DMS 273 (cell line): Measurements from ENCODE around the gene DNAL4.

Experiments
- DNase-seq: peaks from one replicate; lab custom pipeline; 2025; ENCODE audit not compliant: unreplicated experiment; lab: John Stamatoyannopoulos, UW

DNAL4 gene

GRCh38 chr22:38760477-38761201 is 33.3 kb downstream of the DNAL4 start:
- peak; percentile 77 for DNase-seq

GRCh38 chr22:38759005-38759404 is 34.9 kb downstream of the DNAL4 start:
- no peak for DNase-seq

GRCh38 chr22:38758276-38758945 is 35.5 kb downstream of the DNAL4 start:
- no peak for DNase-seq

GRCh38 chr22:38757464-38757757 is 36.5 kb downstream of the DNAL4 start:
- DNase-seq = no peak

GRCh38 chr22:38756711-38757463 is 37.1 kb downstream of the DNAL4 start:
- DNase-seq = no peak

- peak; percentile 83 for DNase-seq
These were observed 37.9 kb downstream of the DNAL4 start, which contains the start of gene SUN2 for GRCh38 chr22:38755911-38756532. SUN2 (minus strand) TSS chr22:38755998; CDS start chr22:38752628, 3,370 bp downstream.

GRCh38 chr22:38755155-38755910 is 38.6 kb downstream of the DNAL4 start:
- DNase-seq = peak; percentile 54

- DNase-seq = peak; percentile 67
These were observed 39.2 kb downstream of the DNAL4 start for GRCh38 chr22:38754751-38755154.

- peak; percentile 92 for DNase-seq
These were observed 39.8 kb downstream of the DNAL4 start for GRCh38 chr22:38753948-38754750.

GRCh38 chr22:38751422-38752346 is 42.3 kb downstream of the DNAL4 start:
- DNase-seq = peak; percentile 87

GRCh38 chr22:38751066-38751421 is 42.9 kb downstream of the DNAL4 start:
- no peak for DNase-seq

- DNase-seq = no peak
These were observed 43.3 kb downstream of the DNAL4 start for GRCh38 chr22:38750638-38751037.

- no peak for DNase-seq
These were observed 43.8 kb downstream of the DNAL4 start for GRCh38 chr22:38750104-38750503.

GRCh38 chr22:38748487-38749136 is 45.3 kb downstream of the DNAL4 start:
- no peak for DNase-seq

- no peak for DNase-seq
These were observed 48.1 kb downstream of the DNAL4 start for GRCh38 chr22:38745676-38746460.

GRCh38 chr22:38744981-38745380 is 49.0 kb downstream of the DNAL4 start:
- no peak for DNase-seq

- DNase-seq = no peak
These were observed 51.6 kb downstream of the DNAL4 start for GRCh38 chr22:38742176-38742942.
